ENCODE measurements around the gene TMEM213. TPM values are rescaled to one million over a fixed set of nuclear protein-coding genes. Genes with fewer than 3 reads are reported as not detected.
A peak's percentile ranks its signal among the peaks of the same experiment; 100 is the strongest.

The TMEM213 gene
- total and polyA plus RNA-seq, 2 of the 13 experiments (the other 11 are each of a cell fraction or from before 2014, with no cell fraction given), result not detected

DNA sequence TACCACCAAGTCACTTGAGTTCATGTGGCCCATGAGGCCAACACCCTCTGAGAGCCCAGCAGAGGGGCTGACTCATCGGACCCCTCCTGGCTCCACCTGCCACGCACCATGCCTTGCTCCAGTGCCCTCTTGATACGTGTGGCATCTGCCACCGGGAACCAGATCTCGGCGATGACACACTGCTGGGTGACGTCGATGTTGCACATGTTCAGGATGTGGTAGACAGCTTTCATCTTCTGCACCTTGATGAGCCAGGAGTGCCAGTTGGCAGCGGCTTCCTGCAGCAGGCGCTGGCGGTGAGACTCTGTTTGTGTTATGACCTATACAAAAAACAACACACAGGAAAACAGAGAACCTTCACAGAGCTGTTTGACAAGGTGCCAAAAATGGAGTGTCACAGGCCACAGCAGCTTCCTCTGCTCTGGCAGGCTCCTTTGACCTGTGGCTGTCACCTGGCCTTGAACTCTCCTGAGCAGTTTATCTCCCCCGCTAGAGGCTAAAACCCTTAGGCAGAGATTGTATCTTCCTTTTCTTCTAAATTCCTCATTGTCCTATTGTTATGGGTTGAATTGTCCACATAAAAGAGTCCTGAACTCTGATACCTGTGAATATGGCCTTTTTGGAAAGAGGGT lies 45.2 kb upstream of the TMEM213 start (continued):
- TF ChIP-seq HNF4G (IDR thresholded peaks at IDR 0.05; ENCODE audit: borderline replicate concordance, low read depth, low read length) (no peak; the same call in 1 of the 2 replicates), HNF4G (CRISPR knock-in tag; IDR thresholded peaks at IDR 0.05; ENCODE audit: borderline replicate concordance, low read depth) (no peak), KDM5B (CRISPR knock-in tag; IDR thresholded peaks at IDR 0.05; ENCODE audit: borderline replicate concordance) (no peak), ZNF703 (CRISPR knock-in tag; IDR thresholded peaks at IDR 0.05; ENCODE audit: borderline replicate concordance) (no peak), FOXP1 (IDR thresholded peaks at IDR 0.05) (no peak), FOXP1 (CRISPR knock-in tag; IDR thresholded peaks at IDR 0.05) (peak; percentile 84), ATAD3A (CRISPR knock-in tag; IDR thresholded peaks at IDR 0.05) (no peak), DMAP1 (CRISPR knock-in tag; IDR thresholded peaks at IDR 0.05) (no peak), ZBTB7B (CRISPR knock-in tag; IDR thresholded peaks at IDR 0.05) (no peak), SPEN (CRISPR knock-in tag; IDR thresholded peaks at IDR 0.05; ENCODE audit: low read depth) (no peak), BATF2 (CRISPR knock-in tag; IDR thresholded peaks at IDR 0.05) (no peak), POLR2AphosphoS5 (IDR thresholded peaks at IDR 0.05; ENCODE audit: low read depth, low read length) (no peak), SMARCE1 (IDR thresholded peaks at IDR 0.05; ENCODE audit: borderline replicate concordance) (no peak), TAF15 (IDR thresholded peaks at IDR 0.05; ENCODE audit: low read depth, low read length, poor library complexity, severe bottlenecking) (no peak), ZSCAN20 (CRISPR knock-in tag; IDR thresholded peaks at IDR 0.05; ENCODE audit: borderline replicate concordance) (no peak), BRCA1 (CRISPR knock-in tag; IDR thresholded peaks at IDR 0.05) (no peak), ZNF30 (CRISPR knock-in tag; IDR thresholded peaks at IDR 0.05) (no peak), ZNF549 (CRISPR knock-in tag; IDR thresholded peaks at IDR 0.05) (no peak), ZBTB39 (CRISPR knock-in tag; IDR thresholded peaks at IDR 0.05) (no peak), FOXK2 (IDR thresholded peaks at IDR 0.05) (no peak), ZBTB43 (CRISPR knock-in tag; conservative IDR thresholded peaks at IDR 0.05) (0 out of 2 replicates have a peak, but pooled peaks have one; percentile 43), NKX3-1 (CRISPR knock-in tag; IDR thresholded peaks at IDR 0.05) (no peak), SATB2 (CRISPR knock-in tag; IDR thresholded peaks at IDR 0.05) (no peak), PTBP1 (IDR thresholded peaks at IDR 0.05; ENCODE audit: low read depth, low read length, poor library complexity, severe bottlenecking) (no peak), GATAD1 (CRISPR knock-in tag; IDR thresholded peaks at IDR 0.05) (no peak), ZNF17 (CRISPR knock-in tag; IDR thresholded peaks at IDR 0.05) (no peak)
- TF ChIP-seq, protein P1, sequence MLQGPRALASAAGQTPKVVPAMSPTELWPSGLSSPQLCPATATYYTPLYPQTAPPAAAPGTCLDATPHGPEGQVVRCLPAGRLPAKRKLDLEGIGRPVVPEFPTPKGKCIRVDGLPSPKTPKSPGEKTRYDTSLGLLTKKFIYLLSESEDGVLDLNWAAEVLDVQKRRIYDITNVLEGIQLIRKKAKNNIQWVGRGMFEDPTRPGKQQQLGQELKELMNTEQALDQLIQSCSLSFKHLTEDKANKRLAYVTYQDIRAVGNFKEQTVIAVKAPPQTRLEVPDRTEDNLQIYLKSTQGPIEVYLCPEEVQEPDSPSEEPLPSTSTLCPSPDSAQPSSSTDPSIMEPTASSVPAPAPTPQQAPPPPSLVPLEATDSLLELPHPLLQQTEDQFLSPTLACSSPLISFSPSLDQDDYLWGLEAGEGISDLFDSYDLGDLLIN (CRISPR knock-in tag; IDR thresholded peaks at IDR 0.05; ENCODE audit: borderline replicate concordance), result no peak
- TF ChIP-seq, protein P2, sequence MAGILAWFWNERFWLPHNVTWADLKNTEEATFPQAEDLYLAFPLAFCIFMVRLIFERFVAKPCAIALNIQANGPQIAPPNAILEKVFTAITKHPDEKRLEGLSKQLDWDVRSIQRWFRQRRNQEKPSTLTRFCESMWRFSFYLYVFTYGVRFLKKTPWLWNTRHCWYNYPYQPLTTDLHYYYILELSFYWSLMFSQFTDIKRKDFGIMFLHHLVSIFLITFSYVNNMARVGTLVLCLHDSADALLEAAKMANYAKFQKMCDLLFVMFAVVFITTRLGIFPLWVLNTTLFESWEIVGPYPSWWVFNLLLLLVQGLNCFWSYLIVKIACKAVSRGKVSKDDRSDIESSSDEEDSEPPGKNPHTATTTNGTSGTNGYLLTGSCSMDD (CRISPR knock-in tag; IDR thresholded peaks at IDR 0.05), result no peak

All from HepG2 (cell line).